Measurements from ENCODE around the gene TWSG1. TPM values are rescaled to one million over a fixed set of nuclear protein-coding genes. Genes with fewer than 3 reads are reported as not detected.

The TWSG1 gene
- total RNA-seq, 2 donors from 2014 or later, result 9.2 to 19.0 TPM

Other genes starting within 250 kb of the TWSG1 start
- gene NDUFV2, start 232.1 kb upstream of the TWSG1 start, total RNA-seq, result 100 to 1,000 TPM; 406 to 520 TPM
- 100 to 1,000 TPM; 104 to 170 TPM for gene ANKRD12, start 198.0 kb upstream of the TWSG1 start, total RNA-seq
- gene RALBP1, start 140.7 kb downstream of the TWSG1 start, total RNA-seq, result 10 to 100 TPM; 53.2 to 62.7 TPM